Eye (tissue), 1 donor: ENCODE measurements around the gene MYBPH.

Source experiments
- DNase-seq: peaks from one replicate; pipeline ENCODE4 v3.0.0-alpha.2; 2015

MYBPH gene

DNA sequence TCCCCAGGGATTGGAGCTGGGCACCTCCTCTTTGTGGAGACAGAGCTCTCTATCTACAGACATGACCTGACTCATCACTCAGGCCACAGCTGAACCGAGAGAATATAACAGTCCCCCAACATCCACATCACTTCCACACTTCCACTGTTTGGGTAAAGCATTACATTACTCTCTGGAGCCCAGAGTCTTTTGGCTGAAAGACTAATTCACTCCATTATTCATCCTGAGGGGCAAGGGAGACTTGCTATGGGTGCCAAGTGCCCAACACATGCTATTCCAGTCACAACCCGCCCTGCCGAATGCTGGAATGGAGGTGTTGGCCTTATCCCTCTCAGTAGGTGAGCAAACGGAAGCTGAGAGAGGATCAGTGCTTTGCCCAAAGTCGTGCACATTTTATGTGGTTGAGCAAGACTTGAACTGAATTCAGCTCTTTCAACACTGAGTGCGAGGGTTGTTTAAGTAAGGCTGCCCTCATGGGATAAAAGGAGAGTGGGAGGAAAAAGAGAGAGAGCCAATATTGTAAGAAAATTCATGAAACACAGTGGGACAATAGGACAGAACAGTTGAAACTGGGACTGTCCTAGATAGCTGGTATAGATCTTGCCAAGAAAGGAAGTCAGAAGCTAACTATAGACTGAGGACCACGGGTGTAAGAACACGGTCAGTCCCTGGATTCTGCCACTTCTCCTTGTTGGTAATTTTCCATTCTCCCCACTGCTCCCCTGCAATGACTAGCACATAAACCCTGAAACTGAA, 24.4 kb upstream of the MYBPH start:
- DNase-seq = no peak

- no peak for DNase-seq
Observed at GRCh38 chr1:203199481-203199815, 23.8 kb upstream of the MYBPH start.

- DNase-seq = no peak
Observed at GRCh38 chr1:203199002-203199401, 23.4 kb upstream of the MYBPH start.

DNA sequence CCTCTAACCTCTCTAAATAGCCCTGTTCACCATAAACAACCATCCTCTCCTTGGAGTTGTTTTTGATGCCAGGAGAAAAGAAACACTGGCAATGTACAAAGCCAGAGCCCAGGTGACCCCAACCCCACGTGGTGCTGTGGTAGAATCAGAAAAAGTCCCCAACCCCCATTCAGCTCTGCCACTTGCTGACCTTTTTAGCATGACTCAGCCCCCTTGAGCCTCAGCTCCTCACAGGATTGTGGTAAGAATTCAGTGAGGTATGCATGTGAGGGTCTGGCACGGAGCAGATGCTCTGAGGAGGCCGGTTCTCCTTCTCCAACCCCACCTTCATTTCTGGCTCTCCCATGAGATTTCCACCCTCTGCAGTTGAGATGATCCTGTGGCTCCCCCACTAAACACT, 22.0 kb upstream of the MYBPH start:
- no peak for DNase-seq

- no peak for DNase-seq
Observed at GRCh38 chr1:203196371-203196770, 20.7 kb upstream of the MYBPH start.

DNA sequence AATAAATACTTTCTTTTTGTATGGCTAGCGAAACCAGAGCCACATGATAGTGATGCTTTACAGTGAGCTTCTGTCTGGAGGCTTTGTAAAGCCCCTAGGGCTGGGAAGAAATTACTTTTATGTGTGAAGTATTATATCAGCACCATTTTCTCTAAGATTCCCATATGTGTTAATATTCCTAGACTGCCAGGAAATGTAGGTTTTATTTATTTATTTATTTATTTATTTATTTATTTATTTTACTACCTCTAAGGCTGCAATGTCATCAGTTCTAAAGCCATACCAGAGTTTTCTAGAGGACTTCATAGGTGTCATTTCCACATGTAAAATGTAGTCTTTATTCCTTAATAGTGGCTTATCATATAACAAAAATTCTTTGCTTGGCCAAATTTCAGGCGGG, 15.3 kb upstream of the MYBPH start:
- no peak for DNase-seq

DNA sequence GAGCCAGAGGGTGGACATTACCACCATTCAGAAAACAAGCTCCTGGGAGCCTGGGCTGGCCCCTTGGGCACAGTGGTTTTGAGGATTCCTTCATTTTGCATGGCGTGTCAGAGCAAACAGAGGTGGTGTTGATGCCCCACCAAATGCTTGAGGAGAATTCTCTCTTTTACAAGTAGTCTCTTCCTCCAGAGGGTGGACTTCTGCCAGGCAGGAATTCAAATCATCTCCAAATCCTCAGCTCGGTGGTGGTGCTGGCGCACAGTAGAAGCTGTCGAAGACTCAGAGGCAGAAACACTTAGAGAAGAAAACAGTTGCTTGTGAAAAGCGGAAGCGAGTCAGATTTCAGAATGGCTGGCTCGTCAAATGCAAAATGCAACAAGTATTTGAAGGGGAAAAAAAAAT, 14.3 kb upstream of the MYBPH start:
- no peak for DNase-seq

GRCh38 chr1:203188686-203189232, 13.1 kb upstream of the MYBPH start:
- DNase-seq = no peak

DNA sequence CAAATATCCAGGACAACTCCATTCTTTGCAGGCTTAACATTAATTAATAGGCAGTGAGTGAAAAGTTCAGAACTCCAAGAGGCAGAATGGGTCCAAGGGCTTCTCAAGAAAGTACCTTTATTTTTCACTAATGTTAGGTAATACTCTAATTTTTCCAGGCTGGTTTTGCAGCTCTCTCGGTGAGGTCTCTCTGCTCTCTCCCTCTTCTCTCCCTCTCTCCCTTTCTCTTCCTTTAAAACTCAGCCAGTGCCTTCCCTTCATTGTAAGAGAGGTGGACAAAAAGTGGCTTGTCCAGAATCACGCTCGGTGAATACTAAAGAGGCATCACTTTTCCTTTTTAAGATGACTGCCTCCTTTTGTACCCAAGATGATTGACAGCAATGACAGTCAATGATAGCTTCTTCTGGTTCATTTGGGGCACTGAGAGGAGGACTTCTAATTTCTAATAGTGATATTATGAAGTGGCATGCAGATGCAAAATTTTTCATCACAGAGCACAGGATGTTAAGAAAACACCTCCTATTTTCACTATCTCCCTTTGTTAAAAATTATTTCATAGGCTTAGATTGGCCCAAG, 12.2 kb upstream of the MYBPH start:
- DNase-seq = no peak

- DNase-seq = no peak
Observed at GRCh38 chr1:203187304-203187685, 11.7 kb upstream of the MYBPH start.

- no peak for DNase-seq
Observed at GRCh38 chr1:203186446-203187303, 11.0 kb upstream of the MYBPH start, which contains the start of gene CHI3L1. TSS of gene CHI3L1 (minus strand) at chr1:203186704. CDS start at chr1:203186623, 81 bp downstream.

GRCh38 chr1:203186091-203186445, 10.4 kb upstream of the MYBPH start:
- no peak for DNase-seq

DNA sequence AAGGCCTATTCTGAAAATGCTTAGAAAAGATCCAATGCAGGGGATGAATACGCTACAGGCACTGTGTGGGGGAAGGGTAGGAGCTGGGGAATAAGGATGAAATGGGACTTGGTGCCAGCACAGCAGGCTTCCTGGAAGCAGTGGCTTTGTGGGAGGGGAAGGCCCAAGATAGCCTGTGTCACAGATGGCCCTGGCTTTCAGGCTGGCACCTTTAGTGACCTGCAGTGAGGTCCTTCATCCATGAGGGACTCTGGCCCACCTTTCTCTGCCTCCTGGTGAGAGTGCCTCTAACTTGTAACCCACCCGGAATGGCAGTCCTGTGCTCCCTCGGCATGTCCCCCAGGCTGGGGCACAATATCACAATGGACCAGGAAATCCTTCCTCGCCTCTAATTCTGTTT, 10.0 kb upstream of the MYBPH start:
- DNase-seq = no peak

GRCh38 chr1:203185061-203185461, 9.4 kb upstream of the MYBPH start:
- no peak for DNase-seq

DNA sequence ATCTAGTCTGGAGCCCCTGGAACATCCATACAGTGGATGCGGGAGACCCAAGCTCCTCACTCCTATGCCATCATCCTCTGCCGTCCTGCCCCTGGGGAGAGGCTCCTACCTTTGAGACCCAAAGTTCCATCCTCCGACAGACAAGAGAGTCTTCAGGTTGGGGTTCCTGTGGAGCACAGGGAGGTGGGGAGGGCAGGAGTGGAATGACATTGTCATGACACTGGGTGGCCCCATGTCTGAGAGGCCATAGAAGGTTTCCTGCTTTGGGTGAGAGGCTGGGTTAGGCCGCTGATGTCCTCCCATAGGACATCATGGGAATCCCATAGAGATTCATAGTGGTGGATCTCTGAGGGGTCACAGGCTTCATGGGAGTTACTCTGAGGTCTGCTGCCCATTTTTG, 8.8 kb upstream of the MYBPH start:
- no peak for DNase-seq

DNA sequence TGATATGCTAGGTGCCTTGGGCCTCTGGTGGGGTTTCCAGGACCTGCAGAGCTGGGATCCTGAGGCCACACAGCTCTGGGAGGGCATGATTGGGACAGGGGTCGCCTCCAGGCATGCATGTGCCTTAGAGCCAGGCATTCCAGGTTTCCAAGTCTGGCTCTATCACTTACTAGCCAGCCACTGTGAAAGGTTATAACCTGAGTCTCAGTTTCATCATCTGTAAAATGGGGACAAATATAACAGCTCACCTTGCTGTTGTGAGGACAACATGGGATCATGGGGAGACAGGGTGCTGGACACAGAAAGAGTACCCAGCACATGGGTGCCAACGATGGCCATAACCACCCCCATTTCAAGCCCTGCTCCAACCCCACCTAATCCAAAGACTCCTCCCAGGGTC, 8.2 kb upstream of the MYBPH start:
- DNase-seq = no peak

GRCh38 chr1:203182387-203182953, 6.8 kb upstream of the MYBPH start:
- no peak for DNase-seq

- DNase-seq = no peak
Observed at GRCh38 chr1:203181586-203182386, 6.2 kb upstream of the MYBPH start.

- no peak for DNase-seq
Observed at GRCh38 chr1:203180611-203181330, 5.1 kb upstream of the MYBPH start.

- no peak for DNase-seq
Observed at GRCh38 chr1:203179667-203180005, 4.0 kb upstream of the MYBPH start.

DNA sequence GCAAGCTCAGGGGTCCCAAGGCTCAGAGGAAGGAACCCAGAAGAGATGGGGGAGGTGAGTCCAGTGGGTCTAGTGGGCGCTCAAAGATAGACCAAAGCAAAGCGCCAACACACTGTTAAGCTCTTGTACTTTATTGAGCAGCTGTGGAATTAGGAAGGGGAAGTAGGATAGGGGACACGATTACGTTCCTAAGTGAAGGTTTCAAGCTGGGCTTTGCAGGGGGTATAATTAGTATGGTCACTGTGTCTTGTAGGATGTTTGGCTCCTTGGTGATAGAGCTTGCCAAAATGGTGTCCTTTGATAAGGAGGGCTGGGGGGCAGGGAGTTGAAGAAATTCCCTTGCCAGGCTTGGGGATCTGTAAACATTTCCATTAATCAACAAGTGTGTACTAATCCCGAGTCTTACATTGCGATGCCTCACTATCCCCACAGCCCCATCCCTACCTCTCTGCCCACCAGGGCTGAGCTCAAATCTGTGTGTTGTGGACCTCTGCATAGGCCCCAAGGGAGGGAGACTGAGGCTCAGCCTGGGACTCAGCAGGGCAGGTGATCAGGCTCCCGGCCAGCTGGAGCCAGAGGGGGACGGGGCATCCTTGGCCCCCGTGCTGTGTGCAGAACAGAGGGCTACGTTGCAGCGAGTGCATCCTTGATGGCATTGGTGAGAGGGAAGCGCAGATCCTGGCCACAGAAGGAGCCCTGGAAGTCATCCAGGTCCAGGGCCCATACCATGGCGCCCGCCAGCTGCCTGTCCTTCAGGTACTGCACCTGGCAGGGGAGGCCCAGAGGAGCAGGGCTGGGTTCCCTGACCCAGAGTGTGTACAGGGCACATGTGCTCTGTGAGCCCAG, 3.4 kb upstream of the MYBPH start:
- no peak for DNase-seq
